SK-N-MC (cell line): ENCODE measurements around the gene SLC5A10.

Source experiments
- EZH2 ChIP-seq: fragments of 200-600 bp; sonication (generic); IDR thresholded peaks from one replicate; pipeline ENCODE4 v1.6.1; 2017; ENCODE audit warnings: antibody characterized with exemption
- POLR2AphosphoS5 ChIP-seq: IDR thresholded peaks from 2 replicates; pipeline ENCODE4 v1.6.1; 2012; ENCODE audit warnings: mild to moderate bottlenecking, low read depth, low read length, borderline replicate concordance

GRCh38 chr17:19013806-19014627 is 62.1 kb downstream of the SLC5A10 start:
- no peak for TF ChIP-seq EZH2
- no peak for TF ChIP-seq POLR2AphosphoS5
